Omental fat pad (tissue), 4 donors: ENCODE data around the gene TTC28. TPM values are rescaled to one million over a fixed set of nuclear protein-coding genes. Genes with fewer than 3 reads are reported as not detected.

Source experiments
- ATAC-seq: fragments of 150-250 bp; one replicate; pipeline ENCODE4 v1.9.1; 2016; ENCODE audit warnings: mild to moderate bottlenecking, moderate library complexity; ENCODE audit not compliant: low FRiP score
- DNase-seq: peaks from one replicate; pipeline ENCODE4 v3.0.0-alpha.2; 2019; ENCODE audit warnings: low spot score
- total RNA-seq, 4 donors: library from RNA; depleted of rRNA; stranded (reverse); fragments of >200 nt; gene quantifications; one replicate each; pipeline ENCODE4 v1.1.0, GENCODE V29; 2016
- TF ChIP-seq, protein P1 (sequence below), 3 donors: fragments of 450-650 bp; IDR thresholded peaks; one replicate each; pipeline ENCODE4 v1.5.1; 2016 to 2017; ENCODE audit warnings: antibody characterized with exemption in 3 of 3, mild to moderate bottlenecking in 3 of 3, moderate library complexity in 2 of 3

TTC28 gene
- total RNA-seq, 4 donors from 2014 or later: 28.6 to 103 (median 50.6) TPM

DNA sequence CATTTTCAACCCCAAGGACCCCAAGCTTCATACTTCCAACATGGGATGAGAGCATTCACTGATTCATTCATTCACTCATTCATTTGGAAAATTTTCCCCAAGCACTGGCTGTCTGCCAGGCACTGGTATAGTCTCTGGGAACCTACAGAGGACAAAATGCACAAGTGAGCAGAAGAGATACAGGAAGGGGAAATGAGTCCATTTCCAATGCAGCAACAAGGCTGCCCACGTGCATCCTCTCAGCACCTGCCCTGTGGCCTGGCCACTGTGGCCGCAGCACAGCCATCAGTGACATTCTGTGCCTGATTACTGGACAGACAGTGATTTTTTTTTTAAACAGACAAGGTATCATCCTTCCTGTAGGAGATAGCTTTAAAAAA lies 664.6 kb downstream of the TTC28 start:
- TF ChIP-seq, protein P1, sequence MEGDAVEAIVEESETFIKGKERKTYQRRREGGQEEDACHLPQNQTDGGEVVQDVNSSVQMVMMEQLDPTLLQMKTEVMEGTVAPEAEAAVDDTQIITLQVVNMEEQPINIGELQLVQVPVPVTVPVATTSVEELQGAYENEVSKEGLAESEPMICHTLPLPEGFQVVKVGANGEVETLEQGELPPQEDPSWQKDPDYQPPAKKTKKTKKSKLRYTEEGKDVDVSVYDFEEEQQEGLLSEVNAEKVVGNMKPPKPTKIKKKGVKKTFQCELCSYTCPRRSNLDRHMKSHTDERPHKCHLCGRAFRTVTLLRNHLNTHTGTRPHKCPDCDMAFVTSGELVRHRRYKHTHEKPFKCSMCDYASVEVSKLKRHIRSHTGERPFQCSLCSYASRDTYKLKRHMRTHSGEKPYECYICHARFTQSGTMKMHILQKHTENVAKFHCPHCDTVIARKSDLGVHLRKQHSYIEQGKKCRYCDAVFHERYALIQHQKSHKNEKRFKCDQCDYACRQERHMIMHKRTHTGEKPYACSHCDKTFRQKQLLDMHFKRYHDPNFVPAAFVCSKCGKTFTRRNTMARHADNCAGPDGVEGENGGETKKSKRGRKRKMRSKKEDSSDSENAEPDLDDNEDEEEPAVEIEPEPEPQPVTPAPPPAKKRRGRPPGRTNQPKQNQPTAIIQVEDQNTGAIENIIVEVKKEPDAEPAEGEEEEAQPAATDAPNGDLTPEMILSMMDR (IDR thresholded peaks at IDR 0.05): no peak
- ATAC-seq (no peak), DNase-seq (no peak)

DNA sequence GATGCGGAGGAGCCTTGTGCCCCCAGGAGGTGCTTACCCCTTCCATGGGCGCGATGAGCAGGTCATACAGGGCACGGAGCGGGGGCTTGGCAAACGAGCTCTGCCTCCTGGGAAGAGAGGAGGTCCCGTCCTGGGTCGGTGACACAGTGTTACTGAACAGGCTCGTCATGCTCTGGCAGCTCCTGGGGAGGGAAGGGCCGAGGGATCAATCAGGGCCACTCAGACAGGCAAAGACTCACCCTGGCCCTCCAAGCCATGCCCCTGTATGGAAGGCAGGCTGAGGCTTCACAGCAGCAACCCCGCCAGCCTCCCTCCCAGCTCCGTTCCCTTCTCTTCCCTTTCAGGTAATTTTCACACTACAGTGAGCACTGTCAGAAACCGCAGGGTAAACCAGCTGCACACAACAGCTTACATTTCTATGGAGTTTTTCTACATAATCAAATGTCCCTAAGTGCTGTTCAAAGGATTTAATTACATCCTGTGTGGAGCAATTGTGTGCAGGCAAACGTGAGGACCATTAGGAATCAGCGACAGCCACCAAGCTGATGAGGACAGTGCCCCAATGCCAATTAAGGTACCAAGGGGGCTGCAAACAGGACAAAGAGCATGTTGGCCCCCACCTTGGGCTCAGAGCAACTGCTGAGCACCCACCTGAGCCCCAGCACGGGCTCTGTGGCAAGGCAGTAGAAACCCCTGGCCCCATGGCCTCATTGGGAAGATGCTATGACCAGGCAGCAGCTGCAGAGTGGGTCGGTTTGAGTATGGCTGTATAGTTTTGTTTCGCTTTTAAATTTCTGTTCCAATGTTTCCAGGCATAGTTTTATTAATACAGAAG lies 665.2 kb downstream of the TTC28 start:
- no peak for DNase-seq
- ATAC-seq: no peak
- TF ChIP-seq, protein P1 (IDR thresholded peaks at IDR 0.05): no peak

DNA sequence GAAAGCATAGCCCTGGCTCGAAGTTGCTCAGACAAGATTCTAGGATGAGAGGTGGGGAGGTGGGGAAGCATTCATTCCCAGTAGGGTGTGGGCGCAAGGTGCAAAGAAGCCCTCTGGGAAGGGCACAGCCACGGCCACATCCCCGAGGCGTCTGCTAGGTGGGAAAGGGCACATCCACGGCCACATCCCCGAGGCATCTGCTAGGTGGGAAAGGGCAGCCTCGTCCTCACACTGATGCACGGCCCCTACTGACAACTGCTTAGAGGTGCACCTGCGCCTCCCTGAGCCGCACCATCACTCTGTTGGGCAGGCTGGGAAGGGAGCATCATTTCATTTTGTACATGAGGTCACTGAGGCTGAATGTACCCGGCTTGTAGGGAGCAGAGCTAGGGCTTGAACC lies 666.0 kb downstream of the TTC28 start:
- TF ChIP-seq, protein P1 (IDR thresholded peaks at IDR 0.05): no peak
- DNase-seq (no peak), ATAC-seq (no peak)

DNA sequence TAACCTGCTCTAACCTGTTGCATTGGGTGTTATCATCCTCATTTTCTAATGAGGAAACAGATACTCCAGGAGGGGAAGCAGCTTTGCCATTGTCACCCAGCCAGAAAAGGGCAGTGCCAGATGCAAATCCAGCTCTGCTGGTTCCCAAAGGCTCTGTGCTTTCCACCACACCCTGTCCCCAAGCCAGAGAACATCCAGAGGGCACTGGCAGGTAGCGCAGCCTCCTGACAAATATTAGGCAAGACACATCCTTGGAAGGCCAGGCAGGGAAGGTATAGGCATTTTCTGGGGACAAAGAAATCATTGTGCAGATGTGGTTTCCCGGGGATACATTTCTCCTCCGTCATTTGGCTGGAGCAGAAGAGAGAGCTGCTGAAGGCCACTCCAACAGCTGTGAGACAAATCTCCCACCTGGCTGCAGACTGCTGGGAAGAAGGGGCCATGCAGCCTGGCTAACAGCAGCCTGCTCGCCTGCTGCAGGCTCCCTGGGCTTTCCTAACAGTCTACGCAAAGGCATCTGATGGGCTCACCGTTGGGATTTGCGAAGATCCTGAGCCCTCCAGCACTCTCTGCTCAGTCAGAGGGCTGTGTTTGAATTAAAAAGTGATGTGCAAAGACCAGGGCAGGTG lies 666.7 kb downstream of the TTC28 start:
- ATAC-seq: no peak
- DNase-seq: no peak
- TF ChIP-seq, protein P1 (IDR thresholded peaks at IDR 0.05): no peak

DNA sequence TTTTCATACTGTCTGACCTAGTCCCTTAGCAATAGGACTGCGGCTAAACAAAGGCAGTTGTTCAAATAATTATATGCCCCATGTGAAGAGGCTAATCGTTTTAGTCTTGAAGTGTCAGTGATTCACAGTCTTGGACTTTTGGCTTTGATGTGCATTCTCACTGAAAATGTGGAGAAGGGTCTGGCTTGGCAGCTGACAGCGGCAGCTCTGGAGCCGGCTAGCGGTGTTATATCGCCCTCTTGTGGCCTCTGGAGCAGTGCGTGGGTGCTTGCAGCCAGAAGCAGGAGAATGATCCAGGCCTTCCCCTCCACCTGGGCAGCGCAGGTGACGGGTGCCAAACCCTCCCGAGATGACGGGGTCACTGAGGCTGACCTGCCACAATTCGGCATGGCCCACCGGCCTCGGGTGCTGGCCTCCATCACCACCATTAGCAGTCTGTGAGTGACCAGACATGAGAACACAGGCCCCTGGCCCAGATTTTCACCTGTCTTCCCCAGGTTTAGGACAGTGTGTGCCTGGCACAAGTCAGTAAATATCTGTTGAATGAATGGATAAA lies 670.3 kb downstream of the TTC28 start:
- ATAC-seq (peak; percentile 84), DNase-seq (peak; percentile 37)
- TF ChIP-seq, protein P1 (IDR thresholded peaks at IDR 0.05): peak in 1 of 3 donors; percentile 72

DNA sequence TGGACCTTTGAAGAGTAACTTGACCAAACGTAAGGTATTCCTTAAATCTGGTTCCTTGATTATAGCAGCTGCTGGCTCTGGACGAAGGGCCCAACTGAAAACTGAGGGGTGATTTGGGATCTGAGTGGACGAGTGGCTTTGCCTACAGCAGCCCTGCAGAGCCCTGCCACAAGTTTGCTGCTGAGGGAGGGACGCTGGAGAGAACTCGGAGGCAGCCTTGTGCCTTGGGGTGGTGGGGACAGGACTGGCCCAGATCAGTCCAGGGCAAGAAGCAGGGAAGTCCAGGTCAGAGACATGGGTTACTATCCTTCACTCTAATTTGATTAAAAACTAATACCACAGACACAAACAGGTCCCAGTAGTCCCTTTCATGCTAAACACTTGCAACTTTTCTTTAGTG lies 671.0 kb downstream of the TTC28 start:
- no peak for ATAC-seq
- no peak for DNase-seq
- TF ChIP-seq, protein P1 (IDR thresholded peaks at IDR 0.05): no peak
